Lung (tissue), 12 donors: Measurements from ENCODE around the gene DNMT3A. TPM values are rescaled to one million over a fixed set of nuclear protein-coding genes. Genes with fewer than 3 reads are reported as not detected.
A peak's percentile ranks its signal among the peaks of the same experiment; 100 is the strongest.

Experiments
- ATAC-seq: fragments of 200-7000 bp; cut with Tn5 transposase; one replicate; pipeline ENCODE4 v1.9.1; 2020; ENCODE audit warnings: moderate number of reproducible peaks; ENCODE audit not compliant: insufficient read depth, low FRiP score
- DNase-seq, 3 donors: peaks; one replicate each; pipeline ENCODE4 v3.0.0-alpha.2; 2013 to 2017
- H3K27ac ChIP-seq, 2 donors: one replicate each; pipeline ENCODE4 v1.5.1; 2013; ENCODE audit warnings: mild to moderate bottlenecking in 2 of 2, moderate library complexity in 2 of 2, control low read depth in 1 of 2, inconsistent platforms in 1 of 2, low read depth in 1 of 2, low read length in 1 of 2
- H3K27me3 ChIP-seq, 3 donors: one replicate each; pipeline ENCODE4 v1.5.1; 2013; ENCODE audit warnings: low read length in 2 of 3; ENCODE audit not compliant: control insufficient read depth in 3 of 3, insufficient read depth in 3 of 3
- H3K36me3 ChIP-seq, 4 donors: one replicate each; pipeline ENCODE4 v1.5.1; 2013; ENCODE audit warnings: low read length in 4 of 4, mild to moderate bottlenecking in 1 of 4, moderate library complexity in 1 of 4; ENCODE audit not compliant: control insufficient read depth in 4 of 4, insufficient read depth in 4 of 4
- H3K4me1 ChIP-seq, 5 donors: one replicate each; pipeline ENCODE4 v1.5.1; 2013; ENCODE audit warnings: low read length in 5 of 5, mild to moderate bottlenecking in 2 of 5, moderate library complexity in 1 of 5; ENCODE audit not compliant: control insufficient read depth in 5 of 5, insufficient read depth in 5 of 5
- H3K4me3 ChIP-seq: one replicate; pipeline ENCODE4 v1.5.1; 2013; ENCODE audit warnings: mild to moderate bottlenecking, control low read depth, moderate library complexity
- H3K9ac ChIP-seq, 2 donors: one replicate each; pipeline ENCODE4 v1.5.1; 2013; ENCODE audit warnings: low read length in 2 of 2, control low read depth in 1 of 2; ENCODE audit not compliant: insufficient read depth in 1 of 2
- H3K9me3 ChIP-seq, 4 donors: one replicate each; pipeline ENCODE4 v1.5.1; 2013; ENCODE audit warnings: low read length in 3 of 4, mild to moderate bottlenecking in 1 of 4, moderate library complexity in 1 of 4; ENCODE audit not compliant: control insufficient read depth in 4 of 4, insufficient read depth in 3 of 4
- WGBS, 2 donors: extraction: QIAGEN DNeasy Blood & Tissue Kit; methylation state at CpG; one replicate each; pipeline ENCODE4 v1.1.7; 2013; 5-methylcytosine and 5-hydroxymethylcytosine counted together
- polyA plus RNA-seq, 2 donors: library from polyadenylated mRNA; stranded (reverse); fragments of 200-250 nt; gene quantifications; one replicate each; pipeline ENCODE4 v1.2.1, GENCODE V29; 2013
- total RNA-seq, 2 donors: library from RNA; depleted of rRNA in 1 of 2; stranded (reverse); fragments of >200 nt in 1 of 2; gene quantifications; one replicate each; pipeline ENCODE4 v1.2.1, GENCODE V29; 2014 to 2021
- TF ChIP-seq, protein P1 (sequence below): IDR thresholded peaks from 2 replicates; pipeline ENCODE4 v1.5.1; 2012; ENCODE audit warnings: mild to moderate bottlenecking; ENCODE audit errors: control extremely low read depth, extremely low read depth
- donor health status: control.
- donor health status: control.
- donor health status: Bipolar disorder and iron deficiency.
- donor health status: healthy.
- donor health status: DM: yes; HTN: yes; CAD: no.

DNMT3A gene
- total and polyA plus RNA-seq, 4 donors, result 9.2 to 61.0 (median 26.9) TPM

GRCh38 chr2:25230198-25230947 is 111.4 kb downstream of the DNMT3A start:
- Histone ChIP-seq H3K27ac (no peak overlapping the region), H3K4me3 (no peak overlapping the region), H3K9me3 (no peaks in the 10 kb centered on the region), H3K27me3 (no peaks in the 10 kb centered on the region), H3K9ac (no peak overlapping the region), H3K4me1 (peaks cover 0 to 29% (median 6%) of the 10 kb centered on the region in 5 donors), H3K36me3 (peaks cover 14 to 27% (median 23%) of the 10 kb centered on the region in 4 donors)
- WGBS, 2 donors, result 56 to 64% methylated on average over 16 of the region's 16 CpGs
- DNase-seq (peak; percentile 43 to 67 (median 62)), ATAC-seq (no peak)
- TF ChIP-seq, protein P1, sequence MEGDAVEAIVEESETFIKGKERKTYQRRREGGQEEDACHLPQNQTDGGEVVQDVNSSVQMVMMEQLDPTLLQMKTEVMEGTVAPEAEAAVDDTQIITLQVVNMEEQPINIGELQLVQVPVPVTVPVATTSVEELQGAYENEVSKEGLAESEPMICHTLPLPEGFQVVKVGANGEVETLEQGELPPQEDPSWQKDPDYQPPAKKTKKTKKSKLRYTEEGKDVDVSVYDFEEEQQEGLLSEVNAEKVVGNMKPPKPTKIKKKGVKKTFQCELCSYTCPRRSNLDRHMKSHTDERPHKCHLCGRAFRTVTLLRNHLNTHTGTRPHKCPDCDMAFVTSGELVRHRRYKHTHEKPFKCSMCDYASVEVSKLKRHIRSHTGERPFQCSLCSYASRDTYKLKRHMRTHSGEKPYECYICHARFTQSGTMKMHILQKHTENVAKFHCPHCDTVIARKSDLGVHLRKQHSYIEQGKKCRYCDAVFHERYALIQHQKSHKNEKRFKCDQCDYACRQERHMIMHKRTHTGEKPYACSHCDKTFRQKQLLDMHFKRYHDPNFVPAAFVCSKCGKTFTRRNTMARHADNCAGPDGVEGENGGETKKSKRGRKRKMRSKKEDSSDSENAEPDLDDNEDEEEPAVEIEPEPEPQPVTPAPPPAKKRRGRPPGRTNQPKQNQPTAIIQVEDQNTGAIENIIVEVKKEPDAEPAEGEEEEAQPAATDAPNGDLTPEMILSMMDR, result no peak

GRCh38 chr2:25229279-25230197 is 112.2 kb downstream of the DNMT3A start:
- no peak overlapping the region for H3K9ac ChIP-seq
- H3K27ac ChIP-seq, result peak overlapping the region in 1 of 2 donors; percentile 2
- ATAC-seq (no peak), DNase-seq (peak; percentile 58 to 72 (median 65))
- H3K4me3 ChIP-seq, result no peak overlapping the region
- H3K4me1 ChIP-seq, result peaks cover 0 to 29% (median 6%) of the 10 kb centered on the region in 5 donors
- TF ChIP-seq, protein P1, result no peak
- peaks cover 11 to 21% (median 18%) of the 10 kb centered on the region in 4 donors for H3K36me3 ChIP-seq
- H3K27me3 ChIP-seq, result no peaks in the 10 kb centered on the region
- no peaks in the 10 kb centered on the region for H3K9me3 ChIP-seq
- 63 to 65% methylated on average over 15 of the region's 15 CpGs for WGBS, 2 donors

- Histone ChIP-seq H3K9ac (no peak overlapping the region), H3K9me3 (no peaks in the 10 kb centered on the region), H3K27ac (peak overlapping the region in 1 of 2 donors; percentile 2), H3K4me3 (no peak overlapping the region), H3K27me3 (no peaks in the 10 kb centered on the region), H3K4me1 (peaks cover 0 to 29% (median 6%) of the 10 kb centered on the region in 5 donors), H3K36me3 (peaks cover 7 to 14% (median 12%) of the 10 kb centered on the region in 4 donors)
- DNase-seq, result peak; percentile 87 to 90 (median 89)
- peak; percentile 61 for ATAC-seq
- TF ChIP-seq, protein P1, result no peak
- WGBS, 2 donors, result 28 to 30% methylated on average over 9 of the region's 9 CpGs
Measured at GRCh38 chr2:25228848-25229278, 112.9 kb downstream of the DNMT3A start.
